Mucosa of descending colon (tissue), 3 donors: Measurements from ENCODE around the gene EQTN. TPM values are rescaled to one million over a fixed set of nuclear protein-coding genes. Genes with fewer than 3 reads are reported as not detected.
A peak's percentile ranks its signal among the peaks of the same experiment; 100 is the strongest.

Experiments
- ATAC-seq: fragments of 200-7000 bp; cut with Tn5 transposase; one replicate; pipeline ENCODE4 v1.9.1; 2020; ENCODE audit warnings: mild to moderate bottlenecking, moderate library complexity
- DNase-seq, 3 donors: peaks; one replicate each; pipeline ENCODE4 v3.0.0-alpha.2; 2020
- H3K36me3 ChIP-seq: fragments of 200-600 bp; one replicate; pipeline ENCODE4 v1.8.0; 2021; ENCODE audit warnings: low read depth, mild to moderate bottlenecking
- H3K4me1 ChIP-seq: fragments of 200-600 bp; one replicate; pipeline ENCODE4 v1.8.0; 2021; ENCODE audit warnings: low read depth, mild to moderate bottlenecking
- H3K4me3 ChIP-seq: fragments of 200-600 bp; one replicate; pipeline ENCODE4 v1.8.0; 2021; ENCODE audit warnings: mild to moderate bottlenecking
- H3K9me3 ChIP-seq: fragments of 200-600 bp; one replicate; pipeline ENCODE4 v1.8.0; 2021; ENCODE audit warnings: mild to moderate bottlenecking
- intact Hi-C, 2 donors: fragments of 100-400 bp; cut with DNase I in 1 of 2; cut with micrococcal nuclease in 1 of 2; formaldehyde crosslinking; loops; one replicate each; pipeline versions ENCODE4 v1.11.0 to v1.11.1; 2022; cut with DNase I, micrococcal nuclease
- long read RNA-seq, 2 donors: library from polyadenylated mRNA; unstranded; transcript quantifications; one replicate each; pipeline ENCODE4 v2.0.0, GENCODE V29; 2019 to 2021
- total RNA-seq, 3 donors: library from RNA; stranded (reverse); fragmentation: NEBNext Ultra II Directional in 2 of 3; extraction: Animal tissue kit (Norgen Biotek cat#: 25700) in 2 of 3; gene quantifications; one replicate each; pipeline versions ENCODE4 v1.2.1 to v1.2.4, GENCODE V29; 2021 to 2023
- TF ChIP-seq, protein P1 (sequence below): fragments of 200-600 bp; IDR thresholded peaks from one replicate; pipeline ENCODE4 v1.8.0; 2022; ENCODE audit warnings: antibody characterized with exemption, mild to moderate bottlenecking
- donor health status: DM: no; HTN: no; CAD: no; lungs with moderate emphysema.
- donor health status: DM: no; HTN: no; CAD: no.
- donor health status: DM: no; HTN: yes; CAD: no.

Gene EQTN
- total RNA-seq = 1 to 10 TPM in 2 of 3 donors, under 1 TPM in 1; 0.53 to 2.3 (median 1.4) TPM
- long read RNA-seq, donor 1 = 0 reads
- long read RNA-seq, donor 2 = 0 reads

- Histone ChIP-seq H3K4me3 (no peak within 1 kb of the TSS), H3K9me3 (no peaks in the 10 kb centered on the region), H3K36me3 (no peaks in the 10 kb centered on the region), H3K4me1 (no peaks in the 10 kb centered on the region)
- DNase-seq = no peak
- intact Hi-C loops = no loop called here
- ATAC-seq = no peak
- TF ChIP-seq, protein P1, sequence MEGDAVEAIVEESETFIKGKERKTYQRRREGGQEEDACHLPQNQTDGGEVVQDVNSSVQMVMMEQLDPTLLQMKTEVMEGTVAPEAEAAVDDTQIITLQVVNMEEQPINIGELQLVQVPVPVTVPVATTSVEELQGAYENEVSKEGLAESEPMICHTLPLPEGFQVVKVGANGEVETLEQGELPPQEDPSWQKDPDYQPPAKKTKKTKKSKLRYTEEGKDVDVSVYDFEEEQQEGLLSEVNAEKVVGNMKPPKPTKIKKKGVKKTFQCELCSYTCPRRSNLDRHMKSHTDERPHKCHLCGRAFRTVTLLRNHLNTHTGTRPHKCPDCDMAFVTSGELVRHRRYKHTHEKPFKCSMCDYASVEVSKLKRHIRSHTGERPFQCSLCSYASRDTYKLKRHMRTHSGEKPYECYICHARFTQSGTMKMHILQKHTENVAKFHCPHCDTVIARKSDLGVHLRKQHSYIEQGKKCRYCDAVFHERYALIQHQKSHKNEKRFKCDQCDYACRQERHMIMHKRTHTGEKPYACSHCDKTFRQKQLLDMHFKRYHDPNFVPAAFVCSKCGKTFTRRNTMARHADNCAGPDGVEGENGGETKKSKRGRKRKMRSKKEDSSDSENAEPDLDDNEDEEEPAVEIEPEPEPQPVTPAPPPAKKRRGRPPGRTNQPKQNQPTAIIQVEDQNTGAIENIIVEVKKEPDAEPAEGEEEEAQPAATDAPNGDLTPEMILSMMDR = no peak
These were observed at the start of gene EQTN for GRCh38 chr9:27297050-27297449. Gene EQTN (minus strand): TSS chr9:27297150. CDS start chr9:27297055, 95 bp downstream.

DNA sequence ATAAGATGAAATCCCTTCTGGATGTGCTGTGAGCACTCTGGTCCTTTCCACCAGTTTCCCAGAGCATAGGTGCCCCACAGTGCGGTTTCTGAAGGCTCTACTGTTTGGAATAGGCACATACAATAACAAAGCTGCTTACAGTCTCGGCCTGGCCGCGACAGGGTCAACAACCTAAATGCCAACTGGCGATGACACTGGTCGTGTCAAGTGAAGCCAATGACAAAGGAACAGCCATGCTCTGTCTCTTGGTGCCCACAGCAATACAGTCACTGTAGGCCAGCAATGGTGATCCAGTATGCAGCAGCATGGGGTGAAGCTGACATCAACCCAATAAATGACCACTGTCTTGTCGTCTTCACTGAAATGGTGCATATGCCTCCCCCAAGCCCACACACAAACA is 47.8 kb upstream of the EQTN start:
- no peaks in the 10 kb centered on the region for H3K9me3 ChIP-seq
- TF ChIP-seq, protein P1 = no peak
- H3K4me1 ChIP-seq = peaks cover 3% of the 10 kb centered on the region
- ATAC-seq (no peak), DNase-seq (no peak)
- intact Hi-C loops = no loop called here
- no peaks in the 10 kb centered on the region for H3K36me3 ChIP-seq
- H3K4me3 ChIP-seq = no peak overlapping the region

DNA sequence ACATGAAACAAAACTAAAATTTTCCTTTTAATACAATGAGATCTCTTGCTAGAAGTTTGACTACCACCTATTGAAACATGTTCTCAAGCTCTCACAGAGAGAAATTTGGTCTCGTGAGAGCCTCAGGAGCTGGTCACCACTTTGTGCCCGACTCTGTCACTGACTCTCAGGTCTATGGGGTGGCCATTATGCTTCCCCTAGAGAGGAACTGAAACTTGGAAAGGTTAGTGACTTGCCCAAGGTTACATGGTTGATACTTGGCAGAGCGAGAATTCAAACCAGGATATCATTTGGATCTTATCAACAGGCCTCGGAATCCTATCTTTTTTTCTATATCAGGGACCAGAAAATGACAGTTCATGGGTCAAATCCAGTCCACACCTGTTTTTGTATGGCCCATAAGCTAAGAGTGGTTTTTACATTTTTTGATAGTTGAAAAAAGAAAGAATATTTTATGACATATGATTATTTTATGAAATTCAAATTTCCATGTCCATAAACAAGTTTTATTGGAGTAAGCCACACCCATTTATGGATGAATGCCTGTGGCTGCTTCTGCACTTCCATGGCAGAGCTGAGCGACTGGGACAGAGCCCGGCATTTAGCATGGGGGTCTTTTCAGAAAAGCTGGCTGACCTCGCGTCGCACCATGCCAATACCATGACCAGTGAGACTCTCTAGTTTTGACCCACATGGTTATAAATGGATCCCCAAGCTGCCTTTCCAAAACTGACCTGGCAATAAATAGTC is 44.8 kb upstream of the EQTN start:
- ATAC-seq = peak; percentile 30
- intact Hi-C loops = no loop called here
- peaks cover 20% of the 10 kb centered on the region for H3K4me1 ChIP-seq

DNA sequence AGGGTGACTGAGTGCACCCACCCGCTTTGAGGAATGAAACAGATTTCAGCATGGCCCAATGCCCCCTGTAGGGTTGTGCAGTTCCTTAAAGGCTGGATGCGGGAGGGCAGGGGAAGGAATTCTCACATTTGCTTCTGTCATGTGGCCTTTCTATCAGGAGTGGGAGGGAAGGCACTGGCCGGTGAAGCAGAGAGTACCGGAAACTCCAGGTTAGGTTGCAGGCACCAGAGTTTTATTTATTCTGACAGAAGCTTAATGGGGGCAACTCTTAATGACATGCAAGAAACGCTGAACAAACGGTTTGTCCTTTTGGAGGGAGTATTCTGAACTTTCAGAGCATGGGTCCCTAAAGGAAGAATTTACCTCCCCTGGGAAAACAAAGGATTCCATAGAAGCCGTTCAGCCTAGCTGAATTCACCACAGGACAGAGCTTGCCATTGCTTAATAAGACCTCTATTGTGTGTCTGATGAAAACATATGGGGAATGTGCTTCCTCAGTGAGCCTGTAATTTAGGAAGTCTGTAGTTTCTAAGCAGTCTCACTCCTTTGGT is 44.1 kb upstream of the EQTN start:
- DNase-seq (no peak), ATAC-seq (no peak)
- no peaks in the 10 kb centered on the region for H3K36me3 ChIP-seq
- peaks cover 20% of the 10 kb centered on the region for H3K4me1 ChIP-seq
- no peak overlapping the region for H3K4me3 ChIP-seq
- intact Hi-C loops = no loop called here
- no peaks in the 10 kb centered on the region for H3K9me3 ChIP-seq
- TF ChIP-seq, protein P1 = no peak

More for the DNA sequence above, 44.8 kb upstream of the EQTN start:
- H3K9me3 ChIP-seq = no peaks in the 10 kb centered on the region
- DNase-seq = peak in 2 of 3 donors; percentile 48 to 57
- no peaks in the 10 kb centered on the region for H3K36me3 ChIP-seq
- H3K4me3 ChIP-seq = no peak overlapping the region
- TF ChIP-seq, protein P1 = no peak

DNA sequence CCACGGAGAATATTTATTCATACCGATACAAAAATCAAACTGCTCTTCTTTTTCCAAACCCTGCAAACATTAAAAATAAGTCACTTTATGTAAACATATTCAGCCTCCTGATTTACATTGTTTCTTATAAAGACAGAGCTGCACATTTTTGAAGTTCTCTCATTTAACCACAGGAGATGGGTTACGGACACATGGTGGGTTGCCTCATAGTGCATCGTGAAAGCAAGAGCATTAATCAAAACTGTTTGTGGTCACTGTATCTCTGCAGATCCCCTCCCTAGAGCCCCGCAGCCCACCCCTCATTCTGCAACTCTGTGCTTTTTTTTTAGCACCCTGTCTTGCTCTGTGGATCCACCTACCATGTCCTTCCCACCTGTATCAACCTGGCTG is 43.3 kb upstream of the EQTN start:
- intact Hi-C loops = no loop called here
- H3K4me3 ChIP-seq = no peak overlapping the region
- ATAC-seq (no peak), DNase-seq (no peak)
- H3K36me3 ChIP-seq = no peaks in the 10 kb centered on the region
- H3K4me1 ChIP-seq = peaks cover 20% of the 10 kb centered on the region
- TF ChIP-seq, protein P1 = no peak
- H3K9me3 ChIP-seq = no peaks in the 10 kb centered on the region
